ACHN (cell line): Measurements from ENCODE around the gene SLC23A2.
"Not testable (repeated sequence)": the region's sequence is repeated elsewhere in the genome, so short reads cannot be mapped to it uniquely, and the experiment has no call there.

Source experiments
- DNase-seq: peaks from one replicate; pipeline ENCODE4 v3.0.0-alpha.2; 2015
- in situ Hi-C: cut with HindIII; loops from 2 replicates; pipeline ENCODE4 v1.10.0; 2017; ENCODE audit warnings: low sequenced_read_pairs, low pct_ligation_motif_present, low pct_unique_long_range_greater_than_20kb

SLC23A2 gene

GRCh38 chr20:4947817-4948559, 53.3 kb downstream of the SLC23A2 start:
- DNase-seq: no peak
- in situ Hi-C loops: no loop called here

- in situ Hi-C loops: no loop called here
- no peak for DNase-seq
Observed at GRCh38 chr20:4946986-4947385, 54.3 kb downstream of the SLC23A2 start.

GRCh38 chr20:4946585-4946984, 54.7 kb downstream of the SLC23A2 start:
- DNase-seq: no peak
- in situ Hi-C loops: no loop called here

GRCh38 chr20:4944518-4945313, 56.6 kb downstream of the SLC23A2 start:
- no peak for DNase-seq
- in situ Hi-C loops: no loop called here

GRCh38 chr20:4942331-4942730, 59.0 kb downstream of the SLC23A2 start:
- DNase-seq: no peak
- in situ Hi-C loops: no loop called here

GRCh38 chr20:4937407-4938319, 63.6 kb downstream of the SLC23A2 start:
- no peak for DNase-seq
- in situ Hi-C loops: no loop called here

- in situ Hi-C loops: no loop called here
- DNase-seq: no peak
Observed at GRCh38 chr20:4936851-4937406, 64.4 kb downstream of the SLC23A2 start.

GRCh38 chr20:4936392-4936850, 64.9 kb downstream of the SLC23A2 start:
- in situ Hi-C loops: no loop called here

GRCh38 chr20:4932061-4932460, 69.2 kb downstream of the SLC23A2 start:
- in situ Hi-C loops: no loop called here

More at GRCh38 chr20:4936392-4936850, 64.9 kb downstream of the SLC23A2 start:
- no peak for DNase-seq

GRCh38 chr20:4929686-4930397, 71.5 kb downstream of the SLC23A2 start:
- no peak for DNase-seq
- in situ Hi-C loops: no loop called here

More at GRCh38 chr20:4932061-4932460, 69.2 kb downstream of the SLC23A2 start:
- DNase-seq: no peak

- in situ Hi-C loops: no loop called here
- no peak for DNase-seq
Observed at GRCh38 chr20:4926531-4927156, 74.7 kb downstream of the SLC23A2 start.

GRCh38 chr20:4925842-4926530, 75.3 kb downstream of the SLC23A2 start:
- peak; percentile 19 for DNase-seq
- in situ Hi-C loops: no loop called here

- in situ Hi-C loops: no loop called here
- DNase-seq: no peak
Observed at GRCh38 chr20:4924446-4924845, 76.9 kb downstream of the SLC23A2 start.

- DNase-seq: no peak
- in situ Hi-C loops: no loop called here
Observed at GRCh38 chr20:4924032-4924431, 77.3 kb downstream of the SLC23A2 start.

GRCh38 chr20:4922186-4922585, 79.1 kb downstream of the SLC23A2 start:
- in situ Hi-C loops: no loop called here

GRCh38 chr20:4921271-4921670, 80.0 kb downstream of the SLC23A2 start:
- in situ Hi-C loops, DNase-seq: not testable (repeated sequence)

More at GRCh38 chr20:4922186-4922585, 79.1 kb downstream of the SLC23A2 start:
- DNase-seq: no peak

GRCh38 chr20:4920655-4921054, 80.7 kb downstream of the SLC23A2 start:
- in situ Hi-C loops: no loop called here
- DNase-seq: no peak
